Urinary bladder (tissue), 4 donors: ENCODE data around the gene PKP1. TPM values are rescaled to one million over a fixed set of nuclear protein-coding genes. Genes with fewer than 3 reads are reported as not detected.
"Not testable (repeated sequence)": the region's sequence is repeated elsewhere in the genome, so short reads cannot be mapped to it uniquely, and the experiment has no call there.

Source experiments
- DNase-seq: peaks from one replicate; pipeline ENCODE4 v3.0.0-alpha.2; 2015; ENCODE audit errors: extremely low spot score
- H3K27ac ChIP-seq: one replicate; pipeline ENCODE4 v1.5.1; 2013; ENCODE audit warnings: low read depth, mild to moderate bottlenecking, moderate library complexity
- H3K36me3 ChIP-seq: one replicate; pipeline ENCODE4 v1.6.1; 2013; ENCODE audit warnings: mild to moderate bottlenecking, moderate library complexity; ENCODE audit not compliant: insufficient read depth
- H3K4me1 ChIP-seq: one replicate; pipeline ENCODE4 v1.6.1; 2013; ENCODE audit warnings: mild to moderate bottlenecking, moderate library complexity; ENCODE audit not compliant: insufficient read depth
- H3K4me3 ChIP-seq: one replicate; pipeline ENCODE4 v1.5.1; 2013; ENCODE audit warnings: low read depth, low read length
- WGBS: extraction: QIAGEN DNeasy Blood & Tissue Kit; methylation state at CpG from one replicate; pipeline ENCODE4 v1.1.7; 2013; 5-methylcytosine and 5-hydroxymethylcytosine counted together
- polyA plus RNA-seq: library from polyadenylated mRNA; stranded (reverse); fragments of 200-250 nt; gene quantifications from one replicate; pipeline ENCODE4 v1.2.3, GENCODE V29; 2013
- total RNA-seq: library from RNA; depleted of rRNA; stranded (reverse); fragments of >200 nt; gene quantifications from one replicate; pipeline ENCODE4 v1.2.3, GENCODE V29; 2014
- donor health status: healthy with polysubstance abuse.
- donor health status: healthy.

Gene PKP1
- total and polyA plus RNA-seq, 2 donors, result 2.5 to 4.0 TPM

DNA sequence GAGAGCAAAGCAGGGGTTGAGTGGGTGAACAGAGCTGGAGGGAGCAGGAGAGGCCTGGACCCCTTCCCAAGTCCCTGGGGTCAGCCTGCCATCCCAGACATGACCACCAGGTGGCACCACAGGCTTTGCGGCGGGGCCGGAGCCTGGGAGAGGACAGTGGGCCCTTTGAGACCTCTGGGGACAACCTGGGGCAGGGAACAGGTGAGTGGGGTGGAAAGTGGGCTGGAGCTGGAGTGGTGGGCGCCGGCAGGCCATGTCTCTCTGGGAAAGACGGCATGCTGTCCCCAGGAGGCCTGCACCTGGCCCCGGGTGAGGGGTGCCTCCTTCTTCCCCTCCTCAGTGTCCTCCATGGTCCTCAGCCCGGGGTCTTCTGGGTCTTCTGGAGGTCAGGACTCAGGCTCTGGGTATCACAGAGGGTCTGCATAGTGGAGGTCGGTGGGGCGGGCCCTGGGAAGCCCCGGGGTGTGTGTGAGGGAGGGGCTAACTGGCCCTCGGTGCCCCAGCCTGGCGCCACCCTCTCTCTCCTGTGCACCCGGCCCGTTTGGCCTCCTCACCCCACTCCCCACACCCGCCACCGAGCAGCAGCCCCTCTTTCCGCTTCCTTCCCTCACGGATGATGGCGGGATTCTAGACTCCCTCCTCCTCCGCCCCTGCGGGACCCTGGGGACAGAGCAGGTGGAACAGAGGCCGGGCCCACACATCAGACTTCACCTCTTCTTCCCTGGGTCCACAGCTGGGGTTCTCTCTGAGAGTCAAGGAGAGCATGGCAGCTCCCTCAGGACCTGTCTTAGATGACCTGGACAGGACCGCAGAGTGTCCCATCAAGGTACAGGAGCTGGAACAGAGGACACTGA lies 28.5 kb upstream of the PKP1 start:
- WGBS, result 54% methylated on average over 24 of the region's 24 CpGs
- Histone ChIP-seq H3K4me1 (no peaks in the 10 kb centered on the region), H3K27ac (no peak overlapping the region), H3K4me3 (no peak overlapping the region), H3K36me3 (no peaks in the 10 kb centered on the region)
- no peak for DNase-seq

DNA sequence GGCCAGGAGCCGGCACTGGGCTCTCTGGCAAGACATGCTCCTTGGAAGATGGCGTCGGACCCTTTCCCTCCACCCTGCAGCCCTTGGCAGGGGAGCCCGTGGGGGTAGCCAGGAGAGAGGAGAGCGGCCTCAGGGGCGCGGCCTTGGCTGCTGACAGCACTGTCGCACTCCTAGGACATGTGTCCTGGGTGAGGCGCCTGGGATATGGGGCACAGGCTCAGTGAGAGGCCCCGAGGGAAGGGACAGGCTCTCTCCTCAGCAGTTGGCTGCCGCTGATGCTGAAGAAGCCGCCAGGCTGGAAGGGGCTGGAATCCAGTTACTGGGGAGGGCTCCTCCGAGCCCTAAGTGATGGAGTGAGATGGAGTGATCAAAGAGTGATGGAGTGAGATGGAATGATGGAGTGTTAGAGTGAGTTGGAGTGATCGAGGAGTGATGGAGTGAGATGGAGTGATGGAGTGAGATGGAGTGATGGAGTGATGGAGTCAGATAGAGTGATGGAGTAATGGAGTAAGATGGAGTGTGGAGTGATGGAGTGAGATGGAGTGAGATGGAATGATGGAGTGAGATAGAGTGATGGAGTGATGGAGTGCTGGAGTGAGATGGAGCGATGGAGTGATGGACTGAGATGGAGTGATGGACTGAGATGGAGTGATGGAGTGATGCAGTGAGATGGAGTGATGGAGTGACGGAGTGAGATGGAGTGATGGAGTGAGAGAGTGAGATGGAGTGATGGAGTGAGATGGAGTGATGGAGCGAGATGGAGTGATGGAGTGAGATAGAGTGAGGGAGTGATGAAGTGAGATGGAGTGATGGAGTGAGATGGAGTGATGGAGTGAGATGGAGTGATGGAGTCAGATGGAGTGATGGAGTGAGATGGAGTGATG lies 27.6 kb upstream of the PKP1 start:
- no peak for DNase-seq

DNA sequence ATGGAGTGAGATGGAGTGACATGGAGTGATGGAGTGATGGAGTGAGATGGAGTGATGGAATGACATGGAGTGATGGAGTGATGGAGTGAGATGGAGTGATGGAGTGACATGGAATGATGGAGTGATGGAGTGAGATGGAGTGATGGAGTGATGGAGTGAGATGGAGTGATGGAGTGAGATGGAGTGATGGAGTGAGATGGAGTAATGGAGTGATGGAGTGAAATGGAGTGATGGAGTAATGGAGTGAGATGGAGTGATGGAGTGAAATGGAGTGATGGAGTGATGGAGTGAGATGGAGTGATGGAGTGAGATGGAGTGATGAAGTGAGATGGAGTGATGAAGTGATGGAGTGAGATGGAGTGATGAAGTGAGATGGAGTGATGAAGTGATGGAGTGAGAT lies 25.2 kb upstream of the PKP1 start:
- H3K27ac ChIP-seq, H3K36me3 ChIP-seq, DNase-seq, H3K4me1 ChIP-seq, H3K4me3 ChIP-seq: not testable (repeated sequence)

More for the DNA sequence above, 27.6 kb upstream of the PKP1 start:
- no peak overlapping the region for H3K4me3 ChIP-seq
- 83% methylated on average over 17 of the region's 17 CpGs for WGBS
- no peaks in the 10 kb centered on the region for H3K4me1 ChIP-seq
- H3K36me3 ChIP-seq, result no peaks in the 10 kb centered on the region
- no peak overlapping the region for H3K27ac ChIP-seq

GRCh38 chr1:201258763-201259230 lies 24.5 kb upstream of the PKP1 start:
- 90% methylated on average over 14 of the region's 14 CpGs for WGBS
- Histone ChIP-seq H3K4me1 (no peaks in the 10 kb centered on the region), H3K27ac (no peak overlapping the region), H3K36me3 (no peaks in the 10 kb centered on the region), H3K4me3 (no peak overlapping the region)
- no peak for DNase-seq

DNA sequence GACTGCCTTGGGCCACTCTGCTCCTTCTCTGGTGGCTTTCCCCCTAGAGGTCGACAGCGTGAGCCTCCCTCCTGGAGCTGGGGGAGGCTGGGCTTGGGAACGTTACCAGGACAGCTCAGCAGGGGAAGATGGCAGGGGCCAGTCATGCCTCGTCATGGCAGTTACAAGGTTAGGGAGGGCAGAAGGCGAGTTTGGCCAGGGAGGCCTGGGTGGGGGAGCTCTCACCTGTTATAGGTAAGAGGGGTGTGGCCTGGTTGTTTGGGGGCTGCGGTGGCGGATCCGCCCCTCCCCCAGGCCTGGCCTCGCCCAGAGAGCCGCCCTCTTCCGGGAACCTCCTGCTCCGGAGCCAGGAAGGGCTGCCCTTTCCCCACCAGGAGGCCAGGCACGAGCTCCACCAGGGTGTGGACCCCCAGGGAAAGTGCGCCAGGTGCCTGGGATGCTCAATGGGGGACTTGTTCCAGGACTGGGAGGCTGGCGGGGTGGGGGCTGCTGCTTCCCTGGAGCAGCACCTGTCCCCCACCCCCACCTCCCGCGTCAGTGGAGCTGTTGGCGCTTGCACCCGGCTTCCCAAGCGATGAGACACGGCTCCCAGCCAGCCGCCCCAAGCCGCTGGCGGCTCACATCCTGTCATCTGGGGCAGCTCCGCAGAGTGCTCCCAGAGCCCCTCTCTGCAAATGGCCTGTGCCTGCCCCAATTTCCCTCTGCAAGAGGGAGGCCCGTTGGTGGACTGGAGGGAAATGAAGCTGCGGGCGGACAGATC lies 23.6 kb upstream of the PKP1 start:
- H3K4me1 ChIP-seq, result no peaks in the 10 kb centered on the region
- no peak overlapping the region for H3K4me3 ChIP-seq
- H3K36me3 ChIP-seq, result no peaks in the 10 kb centered on the region
- H3K27ac ChIP-seq, result no peak overlapping the region
- WGBS, result 6% methylated on average over 28 of the region's 28 CpGs
- DNase-seq, result no peak

DNA sequence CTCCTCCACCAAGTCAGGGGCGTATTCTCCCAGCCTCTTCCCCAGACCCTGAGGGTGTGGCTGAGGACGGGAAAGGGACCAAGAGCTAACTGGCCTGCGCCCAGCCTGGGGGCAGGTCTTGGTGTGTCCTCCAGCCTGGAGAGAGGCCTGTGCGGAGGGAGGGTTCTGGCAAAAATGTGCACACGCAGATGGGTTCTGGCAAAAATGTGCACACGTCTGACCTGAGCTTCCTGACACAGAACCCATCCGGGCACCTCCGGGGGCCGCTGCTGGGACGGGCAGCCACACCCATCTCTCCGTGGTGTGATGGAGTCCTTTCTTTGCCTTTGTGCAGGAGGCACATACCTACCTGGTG lies 23.1 kb upstream of the PKP1 start:
- no peaks in the 10 kb centered on the region for H3K36me3 ChIP-seq
- H3K27ac ChIP-seq, result no peak overlapping the region
- WGBS, result 25% methylated on average over 11 of the region's 11 CpGs
- DNase-seq, result no peak
- H3K4me1 ChIP-seq, result no peaks in the 10 kb centered on the region
- H3K4me3 ChIP-seq, result no peak overlapping the region

DNA sequence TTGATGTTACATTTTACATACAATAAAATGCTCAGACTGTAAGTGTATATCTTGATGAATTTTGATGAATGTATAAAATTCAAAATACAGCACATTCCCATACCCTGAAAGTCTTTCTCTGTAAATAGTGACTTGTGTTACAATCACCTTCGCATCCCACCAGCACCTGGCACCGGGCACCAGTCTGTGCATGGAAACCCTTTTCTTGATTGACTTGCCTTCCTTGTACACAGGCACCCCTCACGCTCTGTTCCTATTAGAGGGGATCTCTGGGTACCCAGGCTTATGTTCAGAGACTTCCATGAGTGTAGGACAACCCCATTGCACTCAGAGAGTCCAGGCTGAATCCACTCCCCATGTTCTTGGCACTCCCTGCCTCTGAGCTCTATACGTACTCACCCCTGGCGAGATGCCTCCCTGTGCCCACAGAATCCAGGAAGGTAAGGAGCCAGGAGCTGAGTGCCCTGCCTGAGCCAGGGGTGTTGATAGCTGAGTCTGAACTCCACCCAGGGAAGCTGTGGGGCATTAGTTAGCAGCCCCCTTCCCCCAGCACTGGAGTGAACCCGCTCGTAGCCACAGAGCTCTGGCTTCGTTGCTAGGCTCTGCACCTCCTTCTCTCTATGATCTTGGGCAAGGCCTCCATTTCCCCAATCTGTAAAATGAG lies 22.5 kb upstream of the PKP1 start:
- DNase-seq, result no peak
- 96% methylated on average over 8 of the region's 8 CpGs for WGBS

DNA sequence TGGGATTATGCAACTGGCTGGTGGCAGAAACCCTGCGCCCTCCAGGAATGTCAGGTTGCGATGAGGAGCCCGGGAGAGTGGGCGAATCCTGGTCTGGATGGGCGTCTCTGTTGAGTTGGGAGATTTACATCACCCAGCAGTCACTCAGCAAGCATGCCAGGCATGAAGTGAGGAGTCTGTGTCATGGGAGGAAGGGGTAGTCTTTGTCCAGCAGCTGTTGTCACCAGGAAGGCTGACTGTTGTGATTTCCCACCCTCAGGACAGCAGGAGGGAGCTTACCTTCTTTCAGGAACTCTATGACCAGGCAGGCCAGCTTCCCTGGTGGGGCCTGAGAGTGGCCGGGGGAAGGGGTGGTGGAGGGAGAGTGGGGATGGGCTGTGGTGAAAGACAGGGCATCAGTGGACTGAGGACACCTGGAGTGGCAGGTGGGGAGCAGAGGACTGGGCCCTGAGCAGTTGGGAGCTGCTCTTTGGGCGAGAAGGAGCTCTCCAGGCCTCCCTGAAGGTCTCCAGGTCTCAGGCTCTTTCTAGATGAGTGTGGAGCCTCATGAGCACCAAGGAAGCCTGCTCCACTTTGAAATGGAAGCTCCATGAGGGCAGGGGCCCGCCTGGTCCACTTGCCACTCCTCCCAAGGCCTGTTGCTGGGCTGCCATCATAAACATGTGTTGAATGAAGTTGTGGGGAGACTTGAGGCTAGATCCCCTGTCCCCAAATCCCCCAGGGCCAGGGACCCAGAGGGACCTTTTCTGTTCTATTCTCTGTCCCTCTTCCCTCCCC lies 21.3 kb upstream of the PKP1 start:
- Histone ChIP-seq H3K27ac (no peak overlapping the region), H3K4me1 (no peaks in the 10 kb centered on the region), H3K4me3 (no peak overlapping the region), H3K36me3 (no peaks in the 10 kb centered on the region)
- WGBS, result 95% methylated on average over 8 of the region's 8 CpGs
- DNase-seq, result no peak

More for the DNA sequence above, 22.5 kb upstream of the PKP1 start:
- Histone ChIP-seq H3K27ac (no peak overlapping the region), H3K36me3 (no peaks in the 10 kb centered on the region), H3K4me3 (no peak overlapping the region), H3K4me1 (no peaks in the 10 kb centered on the region)

DNA sequence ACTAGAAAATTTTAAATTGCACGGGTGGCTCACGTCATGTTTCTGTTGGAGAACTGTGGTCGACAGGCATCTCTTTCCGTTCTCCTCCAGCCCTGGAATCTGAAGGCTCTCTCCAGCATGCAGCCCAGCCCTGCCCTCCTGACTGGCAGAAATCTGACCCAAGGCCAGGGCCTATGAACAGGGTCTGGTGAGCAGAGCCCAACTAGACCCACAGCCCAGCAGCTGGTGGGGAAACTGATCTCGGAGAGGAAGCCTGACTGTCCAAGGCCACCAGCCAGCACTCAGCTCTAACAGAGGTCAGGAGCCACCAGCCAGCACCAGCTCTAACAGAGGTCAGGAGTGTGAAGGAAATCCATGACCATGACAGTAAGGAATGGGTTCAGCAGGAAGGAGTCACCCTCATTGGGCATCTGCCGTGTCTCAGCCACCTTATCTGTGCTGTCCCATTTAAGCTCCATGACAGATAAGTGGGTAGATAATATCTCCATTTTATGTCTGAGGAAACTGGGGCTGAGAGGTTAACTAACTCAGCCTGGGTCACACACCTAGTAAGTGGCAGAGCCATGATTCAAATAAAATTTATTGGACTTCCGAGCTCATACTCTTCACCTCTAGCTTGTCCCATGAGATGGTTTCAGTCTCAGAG lies 20.2 kb upstream of the PKP1 start:
- no peak for DNase-seq
- WGBS, result 90% methylated on average over 7 of the region's 7 CpGs
- Histone ChIP-seq H3K36me3 (no peaks in the 10 kb centered on the region), H3K4me3 (no peak overlapping the region), H3K4me1 (no peaks in the 10 kb centered on the region), H3K27ac (no peak overlapping the region)

GRCh38 chr1:201264072-201264471 lies 19.2 kb upstream of the PKP1 start:
- Histone ChIP-seq H3K36me3 (no peaks in the 10 kb centered on the region), H3K4me3 (no peak overlapping the region), H3K4me1 (no peaks in the 10 kb centered on the region), H3K27ac (no peak overlapping the region)
- WGBS, result 92% methylated on average over 6 of the region's 6 CpGs
- DNase-seq, result no peak

DNA sequence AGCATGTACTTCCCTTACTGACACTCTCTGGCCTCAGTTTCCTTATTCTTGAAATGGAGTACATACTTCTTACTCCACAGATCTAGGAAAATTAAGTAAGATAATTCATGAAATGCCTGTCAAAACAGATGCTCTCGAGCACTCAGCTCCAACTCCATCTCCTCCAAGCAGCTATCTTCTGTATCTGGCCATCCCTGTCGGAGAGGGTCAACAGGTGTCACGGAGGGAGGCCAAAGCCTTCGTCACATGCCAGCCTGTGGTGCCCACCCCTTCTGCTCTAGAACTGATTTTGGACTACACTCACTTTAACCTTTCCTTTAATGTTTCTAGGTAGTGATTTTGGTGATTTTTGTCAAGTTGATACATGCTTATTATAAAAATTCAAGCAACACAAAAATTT lies 18.8 kb upstream of the PKP1 start:
- Histone ChIP-seq H3K36me3 (no peaks in the 10 kb centered on the region), H3K4me1 (no peaks in the 10 kb centered on the region), H3K27ac (no peak overlapping the region), H3K4me3 (no peak overlapping the region)
- WGBS, result 93% methylated on average over 4 of the region's 4 CpGs
- no peak for DNase-seq

GRCh38 chr1:201265756-201266155 lies 17.6 kb upstream of the PKP1 start:
- 66% methylated on average over 3 of the region's 3 CpGs for WGBS
- no peaks in the 10 kb centered on the region for H3K4me1 ChIP-seq

More at GRCh38 chr1:201265756-201266155, 17.6 kb upstream of the PKP1 start:
- no peak for DNase-seq
- Histone ChIP-seq H3K36me3 (no peaks in the 10 kb centered on the region), H3K27ac (no peak overlapping the region), H3K4me3 (no peak overlapping the region)
